Measurements from ENCODE around the gene NACC2.

GRCh38 chr9:136011376-136011702 lies 83.8 kb downstream of the NACC2 start:
- no peak for TF ChIP-seq REST (IDR thresholded peaks at IDR 0.05)
- no peak for TF ChIP-seq CTCF (IDR thresholded peaks at IDR 0.05; ENCODE audit: low read depth, low read length, missing input control)
- TF ChIP-seq MAX (IDR thresholded peaks at IDR 0.05) = no peak
- no peak for TF ChIP-seq JUND (IDR thresholded peaks at IDR 0.05)
- TF ChIP-seq ATF3 (IDR thresholded peaks at IDR 0.05) = no peak
- no peak for TF ChIP-seq SP1 (IDR thresholded peaks at IDR 0.05)
- TF ChIP-seq YY1 (IDR thresholded peaks at IDR 0.05) = no peak
- TF ChIP-seq ZBTB33 (IDR thresholded peaks at IDR 0.05) = no peak

All from liver (tissue), 3 donors.